T-helper 17 cell (primary cell): Measurements from ENCODE around the gene CEP20. TPM values are rescaled to one million over a fixed set of nuclear protein-coding genes. Genes with fewer than 3 reads are reported as not detected.
"Not testable (repeated sequence)": the region's sequence is repeated elsewhere in the genome, so short reads cannot be mapped to it uniquely, and the experiment has no call there.

ENCODE experiments used
- ATAC-seq: fragments of 150-1000 bp; cut with Tn5 transposase; 2 replicates; pipeline ENCODE4 v1.10.0; 2021; ENCODE audit warnings: mild to moderate bottlenecking, moderate library complexity
- DNase-seq, 3 donors: peaks; one replicate each; pipeline versions ENCODE4 v3.0.0 to v3.0.0-alpha.2; 2020 to 2021
- H3K9me3 ChIP-seq: one replicate; pipeline ENCODE4 v1.7.0; 2013; ENCODE audit warnings: low read length, mild to moderate bottlenecking; ENCODE audit not compliant: control insufficient read depth, poor library complexity, severe bottlenecking
- H3K27ac Mint-ChIP-seq: one replicate; pipeline ENCODE4 v1.8.0; 2022; ENCODE audit warnings: mild to moderate bottlenecking, moderate library complexity, mixed read lengths
- H3K27me3 Mint-ChIP-seq: one replicate; pipeline ENCODE4 v1.8.0; 2022; ENCODE audit warnings: mixed read lengths
- H3K36me3 Mint-ChIP-seq: one replicate; pipeline ENCODE4 v1.8.0; 2022; ENCODE audit warnings: low read depth, mixed read lengths
- H3K4me1 Mint-ChIP-seq: one replicate; pipeline ENCODE4 v1.8.0; 2022; ENCODE audit warnings: mild to moderate bottlenecking, mixed read lengths
- H3K4me3 Mint-ChIP-seq: one replicate; pipeline ENCODE4 v1.8.0; 2022; ENCODE audit warnings: mild to moderate bottlenecking, moderate library complexity, mixed read lengths
- total RNA-seq, 4 donors: library from RNA in 2 of 4; stranded (reverse) in 2 of 4; gene quantifications; one replicate each; pipeline ENCODE4 v1.2.3 and lab custom pipeline; 2022 to 2026

CEP20 gene
- 10 to 100 TPM; 16.3 to 20.4 TPM for total RNA-seq
- 24.5 to 49.0 reads per million in 2 donors for total RNA-seq (lab: John Stamatoyannopoulos, UW)

- ATAC-seq (peak; percentile 99), DNase-seq (peak; percentile 98 to 99 (median 99))
- H3K4me3 Mint-ChIP-seq, result peak within 1 kb of the TSS; percentile 100
- H3K27ac Mint-ChIP-seq, result peak within 1 kb of the TSS; percentile 98
- no peaks in the 10 kb centered on the region for H3K27me3 Mint-ChIP-seq
- H3K9me3 ChIP-seq, result no peaks in the 10 kb centered on the region
- H3K4me1 Mint-ChIP-seq, result peaks cover 19% of the 10 kb centered on the region
- peaks cover 3% of the 10 kb centered on the region for H3K36me3 Mint-ChIP-seq
Observed at GRCh38 chr16:15888072-15888976, at the start of gene CEP20. Gene CEP20 (minus strand): TSS chr16:15888603. CDS start chr16:15888585, 18 bp downstream.

GRCh38 chr16:15936809-15937208 is 48.4 kb upstream of the CEP20 start:
- not testable (repeated sequence) for H3K4me3 Mint-ChIP-seq, H3K27me3 Mint-ChIP-seq, H3K36me3 Mint-ChIP-seq, H3K4me1 Mint-ChIP-seq, ATAC-seq, DNase-seq, H3K9me3 ChIP-seq
- peak overlapping the region; percentile 53 for H3K27ac Mint-ChIP-seq

- Mint-ChIP-seq H3K27ac (no peak overlapping the region), H3K4me1 (no peaks in the 10 kb centered on the region), H3K4me3 (no peak overlapping the region), H3K27me3 (no peaks in the 10 kb centered on the region), H3K36me3 (no peaks in the 10 kb centered on the region)
- H3K9me3 ChIP-seq, result no peaks in the 10 kb centered on the region
- ATAC-seq (no peak), DNase-seq (no peak)
Observed at GRCh38 chr16:15934991-15935390, 46.6 kb upstream of the CEP20 start.

GRCh38 chr16:15933781-15934180 is 45.4 kb upstream of the CEP20 start:
- ATAC-seq, result no peak
- no peak for DNase-seq
- H3K4me3 Mint-ChIP-seq, result no peak overlapping the region
- H3K27me3 Mint-ChIP-seq, result no peaks in the 10 kb centered on the region
- no peaks in the 10 kb centered on the region for H3K36me3 Mint-ChIP-seq
- no peaks in the 10 kb centered on the region for H3K9me3 ChIP-seq
- no peak overlapping the region for H3K27ac Mint-ChIP-seq
- no peaks in the 10 kb centered on the region for H3K4me1 Mint-ChIP-seq

- Mint-ChIP-seq H3K4me3 (no peak overlapping the region), H3K4me1 (no peaks in the 10 kb centered on the region), H3K27me3 (no peaks in the 10 kb centered on the region), H3K27ac (no peak overlapping the region), H3K36me3 (no peaks in the 10 kb centered on the region)
- no peak for DNase-seq
- ATAC-seq, result no peak
- H3K9me3 ChIP-seq, result no peaks in the 10 kb centered on the region
Observed at GRCh38 chr16:15932939-15933338, 44.5 kb upstream of the CEP20 start.

GRCh38 chr16:15928261-15929104 is 40.1 kb upstream of the CEP20 start:
- DNase-seq (no peak), ATAC-seq (no peak)
- Mint-ChIP-seq H3K4me1 (no peaks in the 10 kb centered on the region), H3K4me3 (no peak overlapping the region), H3K27ac (no peak overlapping the region), H3K27me3 (no peaks in the 10 kb centered on the region), H3K36me3 (no peaks in the 10 kb centered on the region)
- no peaks in the 10 kb centered on the region for H3K9me3 ChIP-seq

GRCh38 chr16:15925631-15926030 is 37.2 kb upstream of the CEP20 start:
- no peak for ATAC-seq
- no peak for DNase-seq
- H3K27ac Mint-ChIP-seq, result no peak overlapping the region
- H3K9me3 ChIP-seq, result no peaks in the 10 kb centered on the region
- no peaks in the 10 kb centered on the region for H3K4me1 Mint-ChIP-seq
- no peak overlapping the region for H3K4me3 Mint-ChIP-seq
- H3K36me3 Mint-ChIP-seq, result no peaks in the 10 kb centered on the region
- no peaks in the 10 kb centered on the region for H3K27me3 Mint-ChIP-seq

GRCh38 chr16:15924996-15925395 is 36.6 kb upstream of the CEP20 start:
- Mint-ChIP-seq H3K4me3 (no peak overlapping the region), H3K4me1 (no peaks in the 10 kb centered on the region), H3K27ac (no peak overlapping the region), H3K27me3 (no peaks in the 10 kb centered on the region), H3K36me3 (no peaks in the 10 kb centered on the region)
- no peaks in the 10 kb centered on the region for H3K9me3 ChIP-seq
- ATAC-seq, result no peak
- no peak for DNase-seq

- Mint-ChIP-seq H3K4me1 (no peaks in the 10 kb centered on the region), H3K27me3 (peaks cover 4% of the 10 kb centered on the region), H3K4me3 (no peak overlapping the region), H3K36me3 (no peaks in the 10 kb centered on the region), H3K27ac (no peak overlapping the region)
- H3K9me3 ChIP-seq, result no peaks in the 10 kb centered on the region
- DNase-seq (no peak), ATAC-seq (no peak)
Observed at GRCh38 chr16:15919331-15919730, 30.9 kb upstream of the CEP20 start.

- not testable (repeated sequence) for H3K4me3 Mint-ChIP-seq, DNase-seq, H3K9me3 ChIP-seq
Observed at GRCh38 chr16:15918314-15918713, 29.9 kb upstream of the CEP20 start.

GRCh38 chr16:15916323-15916722 is 27.9 kb upstream of the CEP20 start:
- no peak for ATAC-seq
- Mint-ChIP-seq H3K27ac (no peak overlapping the region), H3K36me3 (no peaks in the 10 kb centered on the region), H3K4me1 (peaks cover 8% of the 10 kb centered on the region), H3K4me3 (no peak overlapping the region), H3K27me3 (peaks cover 4% of the 10 kb centered on the region)
- H3K9me3 ChIP-seq, result no peaks in the 10 kb centered on the region
- DNase-seq, result no peak

More at GRCh38 chr16:15918314-15918713, 29.9 kb upstream of the CEP20 start:
- not testable (repeated sequence) for H3K4me1 Mint-ChIP-seq, H3K36me3 Mint-ChIP-seq, H3K27ac Mint-ChIP-seq, ATAC-seq, H3K27me3 Mint-ChIP-seq

- Mint-ChIP-seq H3K27ac (no peak overlapping the region), H3K4me3 (no peak overlapping the region)
Observed at GRCh38 chr16:15915555-15916081, 27.2 kb upstream of the CEP20 start.

GRCh38 chr16:15913046-15913698 is 24.8 kb upstream of the CEP20 start:
- H3K27me3 Mint-ChIP-seq, result peaks cover 4% of the 10 kb centered on the region
- DNase-seq (no peak), ATAC-seq (no peak)
- no peaks in the 10 kb centered on the region for H3K9me3 ChIP-seq
- peak overlapping the region; percentile 87 for H3K27ac Mint-ChIP-seq
- peaks cover 8% of the 10 kb centered on the region for H3K4me1 Mint-ChIP-seq
- no peaks in the 10 kb centered on the region for H3K36me3 Mint-ChIP-seq
- peak overlapping the region; percentile 59 for H3K4me3 Mint-ChIP-seq

More at GRCh38 chr16:15915555-15916081, 27.2 kb upstream of the CEP20 start:
- Mint-ChIP-seq H3K36me3 (no peaks in the 10 kb centered on the region), H3K27me3 (peaks cover 4% of the 10 kb centered on the region), H3K4me1 (peaks cover 8% of the 10 kb centered on the region)
- DNase-seq (no peak), ATAC-seq (no peak)
- H3K9me3 ChIP-seq, result no peaks in the 10 kb centered on the region
